H1 (cell line): ENCODE data around the gene KLK5. TPM values are rescaled to one million over a fixed set of nuclear protein-coding genes. Genes with fewer than 3 reads are reported as not detected.

Experiments used
- CTCF ChIA-PET: fragments of 300-600 bp; sonication (Branson Sonifier 250); formaldehyde crosslinking; loops from one replicate; lab custom pipeline; 2021; ENCODE audit not compliant: partially characterized antibody; lab: Charles Lee
- POLR2A ChIA-PET: fragments of 300-600 bp; sonication (Branson Sonifier 250); formaldehyde crosslinking; loops from one replicate; lab custom pipeline; 2021; ENCODE audit warnings: inconsistent platforms; ENCODE audit not compliant: partially characterized antibody; lab: Charles Lee
- DNase-seq, 2 experiments: peaks; one replicate each; pipeline versions ENCODE4 v3.0.0 to v3.0.0-alpha.2; 2010 to 2022; ENCODE audit warnings: low spot score in 2 of 2, low read depth in 1 of 2, mixed read lengths in 1 of 2
- FAIRE-seq: peaks from 2 replicates; lab custom pipeline; 2011; peaks lifted over from hg19 to GRCh38; lab: Jason Lieb, UNC
- H2AFZ ChIP-seq: 2 replicates; pipeline ENCODE4 v1.8.1; 2012; ENCODE audit warnings: low read length, inconsistent platforms
- H2AK5ac ChIP-seq: 2 replicates; pipeline ENCODE4 v1.6.1; 2013; ENCODE audit warnings: low read depth, low read length
- H2BK120ac ChIP-seq: replicated peaks from 2 replicates; pipeline ENCODE3; 2013; ENCODE audit warnings: low read depth, low read length, inconsistent platforms
- H2BK12ac ChIP-seq: 2 replicates; pipeline ENCODE4 v1.6.1; 2013; ENCODE audit warnings: low read depth, low read length
- H2BK15ac ChIP-seq: 2 replicates; pipeline ENCODE4 v1.6.1; 2013; ENCODE audit warnings: low read length
- H2BK20ac ChIP-seq: 2 replicates; pipeline ENCODE4 v1.6.1; 2013; ENCODE audit warnings: low read length
- H2BK5ac ChIP-seq: 2 replicates; pipeline ENCODE4 v1.6.1; 2013; ENCODE audit warnings: low read depth, low read length
- H3K14ac ChIP-seq: 2 replicates; pipeline ENCODE4 v1.6.1; 2013; ENCODE audit warnings: inconsistent platforms; ENCODE audit not compliant: insufficient read length
- H3K18ac ChIP-seq: 2 replicates; pipeline ENCODE4 v1.6.1; 2013; ENCODE audit warnings: low read length; ENCODE audit errors: extremely low read depth
- H3K23ac ChIP-seq: 2 replicates; pipeline ENCODE4 v1.6.1; 2013; ENCODE audit warnings: inconsistent platforms; ENCODE audit not compliant: insufficient read length
- H3K23me2 ChIP-seq: 2 replicates; pipeline ENCODE4 v1.6.1; 2013; ENCODE audit warnings: low read depth, low read length
- H3K27ac ChIP-seq: 2 replicates; pipeline ENCODE4 v1.6.1; 2011; ENCODE audit warnings: low read depth, low read length, inconsistent platforms
- H3K27me3 ChIP-seq, 4 experiments: replicated peaks in 1 of 4; 1 replicate in 1 of 4; 2 replicates in 3 of 4; pipeline versions ENCODE4 v1.6.1 to v1.8.1; 2011 to 2013; ENCODE audit warnings: low read length in 3 of 4, mild to moderate bottlenecking in 3 of 4, inconsistent platforms in 2 of 4, mixed read lengths in 2 of 4, moderate library complexity in 1 of 4; ENCODE audit not compliant: control insufficient read depth in 3 of 4, insufficient read depth in 3 of 4; ENCODE audit errors: extremely low read depth in 1 of 4
- H3K36me3 ChIP-seq, 4 experiments: 2 replicates each; pipeline versions ENCODE4 v1.6.1 to v1.8.1; 2011 to 2013; ENCODE audit warnings: mild to moderate bottlenecking in 4 of 4, low read length in 3 of 4, moderate library complexity in 2 of 4, control low read depth in 1 of 4, inconsistent platforms in 1 of 4; ENCODE audit not compliant: insufficient read depth in 4 of 4, control insufficient read depth in 2 of 4
- H3K4ac ChIP-seq: replicated peaks from 2 replicates; pipeline ENCODE3; 2013; ENCODE audit warnings: low read length, low read depth, mixed read lengths, inconsistent platforms; ENCODE audit not compliant: insufficient read length
- H3K4me1 ChIP-seq, 4 experiments: replicated peaks in 1 of 4; 1 replicate in 1 of 4; 2 replicates in 3 of 4; pipeline versions ENCODE4 v1.6.1 to v1.8.1; 2011 to 2013; ENCODE audit warnings: low read length in 3 of 4, inconsistent platforms in 2 of 4, mixed read lengths in 1 of 4; ENCODE audit not compliant: insufficient read depth in 4 of 4, control insufficient read depth in 3 of 4
- H3K4me2 ChIP-seq, 2 experiments: 2 replicates each; pipeline versions ENCODE4 v1.6.1 to v1.8.1; 2011 to 2013; ENCODE audit warnings: low read depth in 2 of 2, low read length in 2 of 2, control low read depth in 1 of 2, inconsistent platforms in 1 of 2, mild to moderate bottlenecking in 1 of 2; ENCODE audit not compliant: insufficient read depth in 1 of 2
- H3K4me3 ChIP-seq, 4 experiments: fragments of 200-600, 300-600 bp in 1 of 4; sonication (generic), shearing (Covaris generic), sonication (Bioruptor Twin) in 1 of 4; 2 replicates each; pipeline versions ENCODE4 v1.5.1 to v1.8.1; 2011 to 2016; ENCODE audit warnings: low read length in 4 of 4, low read depth in 3 of 4, control low read depth in 2 of 4, inconsistent platforms in 2 of 4, mild to moderate bottlenecking in 2 of 4, mixed read lengths in 1 of 4, moderate library complexity in 1 of 4; ENCODE audit not compliant: insufficient read depth in 2 of 4; ENCODE audit errors: extremely low read depth in 1 of 4
- H3K56ac ChIP-seq: replicated peaks from 2 replicates; pipeline ENCODE3; 2013; ENCODE audit warnings: low read depth, mild to moderate bottlenecking, mixed read lengths, low read length, inconsistent platforms; ENCODE audit not compliant: insufficient read length
- H3K79me1 ChIP-seq: 2 replicates; pipeline ENCODE4 v1.6.1; 2013; ENCODE audit warnings: low read depth, low read length, control low read depth
- H3K79me2 ChIP-seq, 2 experiments: 2 replicates each; pipeline versions ENCODE4 v1.6.1 to v1.8.1; 2012 to 2013; ENCODE audit warnings: low read length in 2 of 2, mild to moderate bottlenecking in 2 of 2, inconsistent platforms in 1 of 2; ENCODE audit not compliant: insufficient read depth in 2 of 2, control insufficient read depth in 1 of 2
- H3K9ac ChIP-seq, 4 experiments: replicated peaks in 1 of 4; 1 replicate in 1 of 4; 2 replicates in 3 of 4; pipeline versions ENCODE4 v1.6.1 to v1.8.1; 2011 to 2013; ENCODE audit warnings: low read depth in 3 of 4, low read length in 3 of 4, control low read depth in 2 of 4, mild to moderate bottlenecking in 2 of 4, moderate library complexity in 2 of 4, inconsistent platforms in 1 of 4; ENCODE audit errors: extremely low read depth in 1 of 4
- H3K9me3 ChIP-seq, 2 experiments: 2 replicates each; pipeline versions ENCODE4 v1.6.1 to v1.8.1; 2012 to 2013; ENCODE audit warnings: mild to moderate bottlenecking in 2 of 2, moderate library complexity in 2 of 2, control low read depth in 1 of 2, inconsistent platforms in 1 of 2, low read depth in 1 of 2, low read length in 1 of 2, mixed read lengths in 1 of 2; ENCODE audit not compliant: insufficient read depth in 2 of 2
- H4K20me1 ChIP-seq, 2 experiments: replicated peaks in 1 of 2; 2 replicates each; pipeline versions ENCODE3 to v1.8.1; 2011 to 2013; ENCODE audit warnings: inconsistent platforms in 2 of 2, low read length in 2 of 2, mild to moderate bottlenecking in 1 of 2; ENCODE audit not compliant: insufficient read depth in 2 of 2, control insufficient read depth in 1 of 2
- H4K5ac ChIP-seq: 2 replicates; pipeline ENCODE4 v1.6.1; 2013; ENCODE audit warnings: low read length, low read depth, mixed read lengths, inconsistent platforms; ENCODE audit not compliant: insufficient read length
- H4K8ac ChIP-seq: 2 replicates; pipeline ENCODE4 v1.8.0; 2013; ENCODE audit warnings: mild to moderate bottlenecking, moderate library complexity, low read length, inconsistent platforms; ENCODE audit not compliant: insufficient read depth; ENCODE audit errors: extremely low read depth
- H4K91ac ChIP-seq: replicated peaks from 2 replicates; pipeline ENCODE3; 2013; ENCODE audit warnings: low read length, mixed read lengths, inconsistent platforms; ENCODE audit not compliant: insufficient read length
- BCL11A ChIP-seq, 2 experiments: IDR thresholded peaks; one replicate each; pipeline ENCODE4 v1.6.1; 2011; ENCODE audit warnings: low read depth in 2 of 2, low read length in 2 of 2, mild to moderate bottlenecking in 2 of 2
- CBX8 ChIP-seq: fragments of 300-800, 300-1000 bp; sonication (generic); IDR thresholded peaks from 2 replicates; pipeline ENCODE4 v1.7.1; 2016; ENCODE audit warnings: low read depth, low read length, borderline replicate concordance
- CHD2 ChIP-seq: IDR thresholded peaks from 2 replicates; pipeline ENCODE4 v1.6.1; 2012; ENCODE audit warnings: low read length, improper control_type of control experiment
- HDAC6 ChIP-seq: IDR thresholded peaks from one replicate; pipeline ENCODE4 v1.7.1; 2012; ENCODE audit warnings: low read depth, mild to moderate bottlenecking, inconsistent platforms, low read length, moderate library complexity
- KDM5A ChIP-seq: fragments of 200-600 bp; IDR thresholded peaks from 2 replicates; pipeline ENCODE4 v1.7.1; 2012; ENCODE audit warnings: mild to moderate bottlenecking, low read length, inconsistent platforms, mixed read lengths
- NANOG ChIP-seq: IDR thresholded peaks from 2 replicates; pipeline ENCODE4 v1.6.1; 2011; ENCODE audit warnings: low read length, low read depth, mild to moderate bottlenecking, inconsistent platforms; ENCODE audit not compliant: insufficient read depth, poor library complexity, severe bottlenecking
- PHF8 ChIP-seq: fragments of 200-600 bp; sonication (generic); conservative IDR thresholded peaks from 2 replicates; pipeline ENCODE4 v1.7.1; 2012; ENCODE audit warnings: low read depth, mild to moderate bottlenecking, inconsistent platforms, low read length, moderate library complexity
- RBBP5 ChIP-seq: IDR thresholded peaks from 2 replicates; pipeline ENCODE4 v1.7.1; 2012; ENCODE audit warnings: low read depth, mild to moderate bottlenecking, inconsistent platforms, low read length, moderate library complexity, borderline replicate concordance
- SP1 ChIP-seq: IDR thresholded peaks from 2 replicates; pipeline ENCODE4 v1.6.1; 2011; ENCODE audit warnings: low read depth, low read length
- SRF ChIP-seq: IDR thresholded peaks from 2 replicates; pipeline ENCODE4 v1.6.1; 2011; ENCODE audit warnings: mild to moderate bottlenecking, low read depth, low read length, moderate library complexity
- TEAD4 ChIP-seq: IDR thresholded peaks from 2 replicates; pipeline ENCODE4 v1.6.1; 2012; ENCODE audit warnings: low read depth, low read length, inconsistent platforms, mixed read lengths
- WGBS, 2 experiments: shearing (Covaris generic) in 1 of 2; methylation state at CpG; one replicate each; pipeline versions ENCODE4 v1.1.6 to v1.1.7; 2013 to 2015; ENCODE audit warnings: low lambda C conversion rate in 2 of 2, mixed read lengths in 2 of 2, inconsistent platforms in 1 of 2, low coverage in 1 of 2, missing lambda C conversion rate in 1 of 2; ENCODE audit not compliant: insufficient replicate concordance in 2 of 2, insufficient coverage in 1 of 2, insufficient read length in 1 of 2; ENCODE audit errors: extremely low coverage in 1 of 2, missing lambda C conversion rate in 1 of 2; 5-methylcytosine and 5-hydroxymethylcytosine counted together
- polyA plus RNA-seq, 7 experiments: library from polyadenylated mRNA; depleted of rRNA in 3 of 7; stranded (reverse) in 5 of 7; unstranded in 2 of 7; fragments of >200 nt in 5 of 7; fragments of 200-250 nt in 2 of 7; gene quantifications; 1 replicate in 5 of 7; 2 replicates in 1 of 7; 4 replicates in 1 of 7; pipeline versions ENCODE4 v1.2.1 to v1.2.3, GENCODE V29; 2011 to 2013; ENCODE audit warnings: missing spikeins in 2 of 7, mixed read lengths in 2 of 7
- total RNA-seq: library from RNA; stranded (reverse); fragmentation: NEBNext Ultra II Directional; extraction: Animal tissue kit (Norgen Biotek cat#: 25700); gene quantifications from 2 replicates; pipeline ENCODE4 v1.2.1, GENCODE V29; 2021

KLK5 gene
- total and polyA plus RNA-seq, 2 of the 8 experiments (the other 6 are each of a cell fraction or from before 2014, with no cell fraction given) = 0.76 to 2.0 TPM

DNA sequence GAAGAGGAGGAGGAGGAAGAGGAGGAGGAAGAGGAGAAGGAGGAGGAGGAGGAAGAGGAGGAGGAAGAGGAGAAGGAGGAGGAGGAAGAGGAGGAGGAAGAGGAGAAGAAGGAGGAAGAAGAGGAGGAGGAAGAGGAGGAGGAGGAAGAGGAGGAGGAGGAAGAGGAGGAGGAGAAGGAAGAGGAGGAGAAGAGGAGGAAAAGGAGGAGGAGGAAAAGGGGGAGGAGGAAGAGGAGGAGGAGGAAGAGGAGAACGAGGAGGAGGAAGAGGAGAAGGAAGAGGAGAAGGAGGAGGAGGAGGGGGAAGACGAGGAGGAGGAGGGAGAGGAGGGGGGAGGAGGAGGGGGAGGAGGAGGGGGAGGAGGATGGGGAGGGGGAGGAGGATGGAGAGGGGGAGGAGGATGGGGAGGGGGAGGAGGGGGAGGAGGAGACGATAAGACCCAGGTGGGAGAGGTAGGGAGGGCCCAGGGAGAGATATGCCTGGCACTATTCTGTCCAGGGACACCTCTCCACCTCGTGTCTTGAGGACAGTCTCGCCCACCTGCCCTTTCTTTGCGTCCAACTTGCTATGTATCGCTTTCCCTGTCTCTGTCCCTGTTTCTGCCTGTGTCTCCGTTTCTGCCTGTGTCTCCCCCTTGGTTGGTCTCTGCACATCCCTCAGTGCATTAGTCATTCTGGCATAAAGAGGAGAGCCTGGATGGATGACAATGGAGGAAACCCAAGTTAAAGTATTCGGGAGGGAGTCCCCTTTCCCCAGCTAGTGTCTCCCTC, 7.1 kb upstream of the KLK5 start:
- no peak overlapping the region for H3K4me3 ChIP-seq
- no peak overlapping the region for H4K91ac ChIP-seq
- no peaks in the 10 kb centered on the region; a peak in 1 of 7 replicates for H3K27me3 ChIP-seq
- no peak overlapping the region for H3K18ac ChIP-seq
- H2BK120ac ChIP-seq = no peak overlapping the region
- no peaks in the 10 kb centered on the region for H3K79me2 ChIP-seq
- H2BK12ac ChIP-seq = no peak overlapping the region; the same call in 1 of the 2 replicates
- H3K36me3 ChIP-seq = no peaks in the 10 kb centered on the region
- 65% methylated on average over 7 of the region's 9 CpGs; no CpG with 5 or more reads in 1 of the 2 experiments for WGBS, 2 experiments
- POLR2A ChIA-PET = interaction anchor here (1.0 kb wide), 1 partner anchor 9 kb away, joined by 3 read pairs; no protein-coding TSS in a partner anchor
- FAIRE-seq = no peak
- no peak overlapping the region for H2AK5ac ChIP-seq
- no peaks in the 10 kb centered on the region; the same call in 1 of the 2 replicates for H3K23me2 ChIP-seq
- no peak overlapping the region for H3K14ac ChIP-seq
- no peaks in the 10 kb centered on the region for H3K4me1 ChIP-seq
- no peak overlapping the region for H3K4me2 ChIP-seq
- H3K23ac ChIP-seq = no peak overlapping the region
- no peak overlapping the region for H2BK15ac ChIP-seq
- H3K9ac ChIP-seq = no peak overlapping the region
- no peak overlapping the region for H3K4ac ChIP-seq
- H3K9me3 ChIP-seq = no peaks in the 10 kb centered on the region; a peak in 1 of 4 replicates
- 0 out of 2 replicates have a peak overlapping the region, but pooled peaks have one; percentile 61 for H2BK20ac ChIP-seq
- H2BK5ac ChIP-seq = no peak overlapping the region
- no peak overlapping the region for H3K56ac ChIP-seq
- H3K79me1 ChIP-seq = no peaks in the 10 kb centered on the region
- H2AFZ ChIP-seq = no peak overlapping the region
- CTCF ChIA-PET = no interaction called here
- H4K8ac ChIP-seq = no peak overlapping the region
- H4K20me1 ChIP-seq = no peaks in the 10 kb centered on the region
- no peak overlapping the region for H4K5ac ChIP-seq
- no peak for DNase-seq
- H3K27ac ChIP-seq = no peak overlapping the region
- TF ChIP-seq SP1 = no peak
- no peak for TF ChIP-seq CHD2
- TF ChIP-seq CBX8 = no peak
- no peak for TF ChIP-seq KDM5A
- no peak for TF ChIP-seq RBBP5
- no peak for TF ChIP-seq SRF
- no peak for TF ChIP-seq NANOG
- TF ChIP-seq PHF8 = no peak
- TF ChIP-seq TEAD4 = no peak
- no peak for TF ChIP-seq HDAC6
- TF ChIP-seq BCL11A (IDR thresholded peaks at IDR 0.05; ENCODE audit: low read depth in 2 of 2, low read length in 2 of 2) = no peak
